GM12878 (cell line): ENCODE data around the gene NCS1. TPM values are rescaled to one million over a fixed set of nuclear protein-coding genes. Genes with fewer than 3 reads are reported as not detected.

Source experiments
- polyA plus RNA-seq, 11 experiments: library from polyadenylated mRNA; depleted of rRNA in 4 of 11; unstranded in 6 of 11; stranded (reverse) in 5 of 11; fragments of >200 nt; fragmentation: Nextera tagmentation in 4 of 11; fragmentation: Illumina TruSeq in 1 of 11; extraction: Ambion mirVana in 4 of 11; extraction: Trizol in 1 of 11; gene quantifications; 1 replicate in 1 of 11; 2 replicates in 10 of 11; pipeline versions ENCODE4 v1.2.1 to v1.2.3, GENCODE V29; 2011 to 2016; ENCODE audit warnings: inconsistent platforms in 2 of 11, missing spikeins in 2 of 11, low read depth in 1 of 11
- total RNA-seq, 4 experiments: library from RNA; depleted of rRNA in 3 of 4; stranded (reverse); fragments of >200 nt in 3 of 4; fragmentation: Illumina TruSeq in 1 of 4; extraction: Trizol in 1 of 4; gene quantifications; 2 replicates each; pipeline versions ENCODE4 v1.2.1 to v1.2.3, GENCODE V29; 2013 to 2021

NCS1 gene
- total and polyA plus RNA-seq, 10 of the 15 experiments (the other 5 are each of a cell fraction or from before 2014, with no cell fraction given), result 0.04 to 0.22 (median 0.06) TPM; not detected in 4

Other genes starting within 250 kb of the NCS1 start
- gene FNBP1, start 129.2 kb upstream of the NCS1 start, total RNA-seq (2014; rRNA removed), result 167 and 204 TPM in 2 replicates
- 277 and 283 TPM in 2 replicates for gene FNBP1, start 129.2 kb upstream of the NCS1 start, total RNA-seq (2014; rRNA removed; fragmentation: Illumina TruSeq; extraction: Trizol)
- 353 and 356 TPM in 2 replicates for gene FNBP1, start 129.2 kb upstream of the NCS1 start, total RNA-seq (2021)
- 188 and 268 TPM in 2 replicates for gene FNBP1, start 129.2 kb upstream of the NCS1 start, polyA plus RNA-seq (2011; rRNA removed)
- 258 and 290 TPM in 2 replicates for gene FNBP1, start 129.2 kb upstream of the NCS1 start, polyA plus RNA-seq (2014; fragmentation: Illumina TruSeq; extraction: Trizol)
- gene FNBP1, start 129.2 kb upstream of the NCS1 start, polyA plus RNA-seq (2014; fragmentation: Nextera tagmentation; extraction: Ambion mirVana), result 10 to 100 TPM; 64.5 to 80.5 TPM
- gene FNBP1, start 129.2 kb upstream of the NCS1 start, polyA plus RNA-seq (2014; rRNA removed), result 180 and 208 TPM in 2 replicates
- 100 to 1,000 TPM; 165 to 170 TPM for gene FNBP1, start 129.2 kb upstream of the NCS1 start, polyA plus RNA-seq (2016; fragmentation: Nextera tagmentation; extraction: Ambion mirVana)
- 10.1 and 10.3 TPM in 2 replicates for gene GPR107, start 118.5 kb upstream of the NCS1 start, total RNA-seq (2014; rRNA removed)
- gene GPR107, start 118.5 kb upstream of the NCS1 start, total RNA-seq (2014; rRNA removed; fragmentation: Illumina TruSeq; extraction: Trizol), result 9.9 and 10.0 TPM in 2 replicates
- 14.9 and 16.6 TPM in 2 replicates for gene GPR107, start 118.5 kb upstream of the NCS1 start, total RNA-seq (2021)
- gene GPR107, start 118.5 kb upstream of the NCS1 start, polyA plus RNA-seq (2011; rRNA removed), result 21.4 and 23.2 TPM in 2 replicates
- 13.2 and 14.0 TPM in 2 replicates for gene GPR107, start 118.5 kb upstream of the NCS1 start, polyA plus RNA-seq (2014; fragmentation: Illumina TruSeq; extraction: Trizol)
- 1 to 10 TPM; 2.7 to 2.9 TPM for gene GPR107, start 118.5 kb upstream of the NCS1 start, polyA plus RNA-seq (2014; fragmentation: Nextera tagmentation; extraction: Ambion mirVana)
- gene GPR107, start 118.5 kb upstream of the NCS1 start, polyA plus RNA-seq (2014; rRNA removed), result 10.0 and 11.2 TPM in 2 replicates
- 10 to 100 TPM in 1 of 2 experiments, 1 to 10 TPM in 1; 6.3 to 10.9 TPM for gene GPR107, start 118.5 kb upstream of the NCS1 start, polyA plus RNA-seq (2016; fragmentation: Nextera tagmentation; extraction: Ambion mirVana)
- not detected in 2 replicates for gene HMCN2, start 93.4 kb downstream of the NCS1 start, total RNA-seq (2014; rRNA removed)
- gene HMCN2, start 93.4 kb downstream of the NCS1 start, total RNA-seq (2014; rRNA removed; fragmentation: Illumina TruSeq; extraction: Trizol), result not detected in 2 replicates
- not detected in 2 replicates for gene HMCN2, start 93.4 kb downstream of the NCS1 start, total RNA-seq (2021)
- gene HMCN2, start 93.4 kb downstream of the NCS1 start, polyA plus RNA-seq (2011; rRNA removed), result 0.04 TPM in 1 of 2 replicates, not detected in the other
- not detected in 2 replicates for gene HMCN2, start 93.4 kb downstream of the NCS1 start, polyA plus RNA-seq (2014; fragmentation: Illumina TruSeq; extraction: Trizol)
- gene HMCN2, start 93.4 kb downstream of the NCS1 start, polyA plus RNA-seq (2014; fragmentation: Nextera tagmentation; extraction: Ambion mirVana), result not detected
- not detected in 2 replicates for gene HMCN2, start 93.4 kb downstream of the NCS1 start, polyA plus RNA-seq (2014; rRNA removed)
- gene HMCN2, start 93.4 kb downstream of the NCS1 start, polyA plus RNA-seq (2016; fragmentation: Nextera tagmentation; extraction: Ambion mirVana), result not detected